Keratinocyte (primary cell): ENCODE results near the gene MS4A6A. TPM values are rescaled to one million over a fixed set of nuclear protein-coding genes. Genes with fewer than 3 reads are reported as not detected.

Experiments used
- DNase-seq: peaks from one replicate; pipeline ENCODE4 v3.0.0-alpha.2; 2011; ENCODE audit warnings: low read depth, missing footprints, low spot score
- FAIRE-seq: peaks from 2 replicates; lab custom pipeline; 2011; peaks lifted over from hg19 to GRCh38; lab: Jason Lieb, UNC
- H2AFZ ChIP-seq: 2 replicates; pipeline ENCODE4 v1.6.0; 2012; ENCODE audit warnings: low read length, control low read depth, inconsistent platforms; ENCODE audit not compliant: control insufficient read depth
- H3K27ac ChIP-seq: 2 replicates; pipeline ENCODE4 v1.5.1; 2011; ENCODE audit warnings: low read length; ENCODE audit not compliant: control insufficient read depth, insufficient read depth
- H3K27me3 ChIP-seq: 3 replicates; pipeline ENCODE4 v1.6.0; 2011; ENCODE audit warnings: low read length; ENCODE audit not compliant: control insufficient read depth, insufficient read depth; ENCODE audit errors: extremely low read depth
- H3K36me3 ChIP-seq, 2 experiments: 2 replicates in 1 of 2; 3 replicates in 1 of 2; pipeline ENCODE4 v1.5.1; 2011; ENCODE audit warnings: low read length in 2 of 2, mild to moderate bottlenecking in 1 of 2; ENCODE audit not compliant: control insufficient read depth in 2 of 2, insufficient read depth in 2 of 2; ENCODE audit errors: extremely low read depth in 1 of 2
- H3K4me1 ChIP-seq: 3 replicates; pipeline ENCODE4 v1.5.1; 2011; ENCODE audit warnings: low read length; ENCODE audit not compliant: control insufficient read depth, insufficient read depth; ENCODE audit errors: extremely low read depth
- H3K4me2 ChIP-seq: 3 replicates; pipeline ENCODE4 v1.6.0; 2011; ENCODE audit warnings: low read depth, low read length; ENCODE audit not compliant: control insufficient read depth, insufficient read depth; ENCODE audit errors: extremely low read depth
- H3K4me3 ChIP-seq, 3 experiments: fragments of 200-600 bp in 1 of 3; sonication (generic) in 1 of 3; 2 replicates in 2 of 3; 3 replicates in 1 of 3; pipeline ENCODE4 v1.5.1; 2011 to 2016; ENCODE audit warnings: low read length in 3 of 3, mild to moderate bottlenecking in 3 of 3, control low read depth in 2 of 3, inconsistent platforms in 1 of 3, low read depth in 1 of 3, mixed read lengths in 1 of 3, mixed run types in 1 of 3, moderate library complexity in 1 of 3; ENCODE audit not compliant: control insufficient read depth in 2 of 3, insufficient read depth in 2 of 3; ENCODE audit errors: extremely low read depth in 1 of 3
- H3K79me2 ChIP-seq: 2 replicates; pipeline ENCODE4 v1.6.0; 2012; ENCODE audit warnings: low read length; ENCODE audit not compliant: control insufficient read depth, insufficient read depth
- H3K9ac ChIP-seq: 3 replicates; pipeline ENCODE4 v1.6.0; 2011; ENCODE audit warnings: low read length; ENCODE audit not compliant: control insufficient read depth, insufficient read depth; ENCODE audit errors: extremely low read depth
- H3K9me1 ChIP-seq: 3 replicates; pipeline ENCODE4 v1.6.0; 2011; ENCODE audit warnings: low read length; ENCODE audit not compliant: control insufficient read depth, insufficient read depth; ENCODE audit errors: extremely low read depth
- H3K9me3 ChIP-seq: 2 replicates; pipeline ENCODE4 v1.5.1; 2012; ENCODE audit warnings: low read depth, low read length; ENCODE audit not compliant: control insufficient read depth
- H4K20me1 ChIP-seq: 3 replicates; pipeline ENCODE4 v1.6.0; 2011; ENCODE audit warnings: low read length; ENCODE audit not compliant: control insufficient read depth, insufficient read depth; ENCODE audit errors: extremely low read depth
- CTCF ChIP-seq, 3 experiments: IDR thresholded peaks in 1 of 3; conservative IDR thresholded peaks in 1 of 3; optimal IDR thresholded peaks in 1 of 3; 2 replicates in 2 of 3; 3 replicates in 1 of 3; pipeline versions ENCODE3 to v1.5.1; 2011; ENCODE audit warnings: low read length in 3 of 3, mild to moderate bottlenecking in 3 of 3, moderate library complexity in 2 of 3, control low read depth in 1 of 3, inconsistent platforms in 1 of 3; ENCODE audit not compliant: insufficient read depth in 2 of 3; ENCODE audit errors: extremely low read depth in 1 of 3
- EZH2 ChIP-seq: IDR thresholded peaks from one replicate; pipeline ENCODE4 v1.6.1; 2012; ENCODE audit warnings: inconsistent platforms, mild to moderate bottlenecking, low read length, moderate library complexity
- dilution Hi-C: fragments of 300-500 bp; cut with MboI; formaldehyde crosslinking; loops from one replicate; pipeline ENCODE4 v1.7.0; 2020; ENCODE audit warnings: low sequenced_read_pairs; ENCODE audit not compliant: extremely low pct_ligation_motif_present
- polyA plus RNA-seq, 5 experiments: library from polyadenylated mRNA; depleted of rRNA in 3 of 5; stranded (reverse) in 3 of 5; stranded (forward) in 1 of 5; unstranded in 1 of 5; fragments of >200 nt; gene quantifications; 1 replicate in 1 of 5; 2 replicates in 3 of 5; 3 replicates in 1 of 5; pipeline versions ENCODE4 v1.2.1 to v1.2.3, GENCODE V29; 2011 to 2012; ENCODE audit warnings: missing spikeins in 2 of 5, low read depth in 1 of 5, low replicate concordance in 1 of 5

Gene MS4A6A
- polyA plus RNA-seq, 1 donor (not counting 4 experiments of a cell fraction or from before 2014, with no cell fraction given) = not detected

- no peaks in the 10 kb centered on the region for H3K27me3 ChIP-seq
- H3K9me1 ChIP-seq = no peaks in the 10 kb centered on the region
- no peak overlapping the region for H3K4me2 ChIP-seq
- no peak overlapping the region for H2AFZ ChIP-seq
- DNase-seq = no peak
- H3K36me3 ChIP-seq = no peaks in the 10 kb centered on the region
- H3K9me3 ChIP-seq = no peaks in the 10 kb centered on the region
- no peak overlapping the region for H3K27ac ChIP-seq
- H3K4me3 ChIP-seq = no peak overlapping the region
- H3K4me1 ChIP-seq = no peaks in the 10 kb centered on the region
- dilution Hi-C loops = no loop called here
- no peak for FAIRE-seq
- no peaks in the 10 kb centered on the region for H3K79me2 ChIP-seq
- no peak for TF ChIP-seq CTCF (optimal IDR thresholded peaks at IDR 0.05 in 1 of 3, IDR thresholded peaks at IDR 0.05 in 1 of 3, conservative IDR thresholded peaks at IDR 0.05 in 1 of 3; ENCODE audit: extremely low read depth in 1 of 3, insufficient read depth in 2 of 3, low read length in 3 of 3)
- TF ChIP-seq EZH2 = no peak
- H4K20me1 ChIP-seq = no peaks in the 10 kb centered on the region
- no peak overlapping the region for H3K9ac ChIP-seq
These were observed 815 bp upstream of the MS4A6A start for GRCh38 chr11:60183591-60184205.

- DNase-seq (no peak), FAIRE-seq (no peak)
- Histone ChIP-seq H3K79me2 (no peaks in the 10 kb centered on the region), H2AFZ (no peak overlapping the region), H3K27ac (no peak overlapping the region), H3K4me1 (no peaks in the 10 kb centered on the region), H3K4me2 (no peak overlapping the region), H3K36me3 (no peaks in the 10 kb centered on the region), H3K4me3 (no peak overlapping the region), H4K20me1 (no peaks in the 10 kb centered on the region), H3K9me3 (no peaks in the 10 kb centered on the region), H3K27me3 (no peaks in the 10 kb centered on the region), H3K9me1 (no peaks in the 10 kb centered on the region), H3K9ac (no peak overlapping the region)
- TF ChIP-seq CTCF (optimal IDR thresholded peaks at IDR 0.05 in 1 of 3, IDR thresholded peaks at IDR 0.05 in 1 of 3, conservative IDR thresholded peaks at IDR 0.05 in 1 of 3; ENCODE audit: extremely low read depth in 1 of 3, insufficient read depth in 2 of 3, low read length in 3 of 3) = no peak
- dilution Hi-C loops = no loop called here
These were observed 7.0 kb downstream of the MS4A6A start for GRCh38 chr11:60175860-60176275.
